Adrenal gland (tissue), 12 donors: ENCODE data around the gene OSGEP. TPM values are rescaled to one million over a fixed set of nuclear protein-coding genes. Genes with fewer than 3 reads are reported as not detected.
A peak's percentile ranks its signal among the peaks of the same experiment; 100 is the strongest.

Source experiments
- DNase-seq, 7 donors: peaks; one replicate each; pipeline ENCODE4 v3.0.0-alpha.2; 2019 to 2020
- H3K27ac ChIP-seq, 5 donors: fragments of 200-600 bp; sonication (generic) in 4 of 5; 1 replicate in 3 of 5; 2 replicates in 2 of 5; pipeline versions ENCODE4 v1.5.1 to v1.8.0; 2016 to 2020; ENCODE audit warnings: mild to moderate bottlenecking in 1 of 5
- H3K27me3 ChIP-seq: fragments of 200-600 bp; 2 replicates; pipeline ENCODE4 v1.8.0; 2021
- H3K36me3 ChIP-seq, 2 donors: fragments of 200-600 bp; replicated peaks in 1 of 2; 1 replicate in 1 of 2; 2 replicates in 1 of 2; pipeline versions ENCODE4 v1.5.1 to v1.8.0; 2018 to 2022
- H3K4me1 ChIP-seq, 2 donors: fragments of 200-600 bp; replicated peaks in 1 of 2; 1 replicate in 1 of 2; 2 replicates in 1 of 2; pipeline versions ENCODE4 v1.5.1 to v1.8.0; 2018 to 2021
- H3K4me3 ChIP-seq, 4 donors: fragments of 200-600 bp; sonication (generic) in 3 of 4; one replicate each; pipeline ENCODE4 v1.5.1; 2016 to 2018
- H3K9me3 ChIP-seq, 3 donors: fragments of 200-600 bp; sonication (generic) in 1 of 3; replicated peaks in 1 of 3; 1 replicate in 2 of 3; 2 replicates in 1 of 3; pipeline versions ENCODE4 v1.5.1 to v1.8.0; 2016 to 2021
- POLR2A ChIP-seq, 2 donors: fragments of 450-650 bp; IDR thresholded peaks; one replicate each; pipeline ENCODE4 v1.6.1; 2017; ENCODE audit warnings: antibody characterized with exemption in 2 of 2, mild to moderate bottlenecking in 2 of 2, moderate library complexity in 1 of 2
- WGBS, 4 donors: extraction: QIAGEN DNeasy Blood & Tissue Kit in 2 of 4; methylation state at CpG; one replicate each; pipeline versions ENCODE4 v1.1.5 to v1.1.7; 2013 to 2017; 5-methylcytosine and 5-hydroxymethylcytosine counted together
- intact Hi-C, 2 donors: fragments of 100-400 bp; cut with DNase I; formaldehyde crosslinking; loops; one replicate each; pipeline versions ENCODE4 v1.14.1 to v1.15.0; 2022 to 2023
- polyA plus RNA-seq, 3 donors: library from polyadenylated mRNA; stranded (reverse); fragments of 200-250 nt in 2 of 3; fragments of 350-450 nt in 1 of 3; fragmentation: Illumina TruSeq in 1 of 3; extraction: RNeasy Lipid Tissue Mini Kit (QIAGEN cat#74804) in 1 of 3; gene quantifications; one replicate each; pipeline ENCODE4 v1.2.3, GENCODE V29; 2013 to 2014
- total RNA-seq, 9 donors: library from RNA; depleted of rRNA in 4 of 9; stranded (reverse); fragments of >200 nt in 4 of 9; fragments of 120-200 nt in 1 of 9; fragmentation: NEBNext Ultra II Directional in 1 of 9; extraction: Animal tissue kit (Norgen Biotek cat#: 25700) in 1 of 9; gene quantifications; one replicate each; pipeline versions ENCODE4 v1.1.0 to v1.2.4, GENCODE V29; 2013 to 2023
- TF ChIP-seq, protein P1 (sequence below), 6 experiments: fragments of 450-650 bp in 4 of 6; fragments of 200-600 bp in 2 of 6; sonication (generic) in 1 of 6; IDR thresholded peaks; 1 replicate in 5 of 6; 2 replicates in 1 of 6; pipeline versions ENCODE4 v1.5.1 to v1.8.0; 2016 to 2021; ENCODE audit warnings: antibody characterized with exemption in 6 of 6, mild to moderate bottlenecking in 2 of 6, moderate library complexity in 1 of 6
- donor health status: healthy with polysubstance abuse.
- donor health status: Bipolar disorder and iron deficiency.
- donor health status: DM: yes; HTN: yes; CAD: no.
- donor health status: DM: no; HTN: no; CAD: no.
- donor health status: DM: no; HTN: no; CAD: no.
- donor health status: DM: yes; HTN: yes; CAD: no.

The OSGEP gene
- total and polyA plus RNA-seq, 12 donors, result 25.0 to 102 (median 37.5) TPM

DNA sequence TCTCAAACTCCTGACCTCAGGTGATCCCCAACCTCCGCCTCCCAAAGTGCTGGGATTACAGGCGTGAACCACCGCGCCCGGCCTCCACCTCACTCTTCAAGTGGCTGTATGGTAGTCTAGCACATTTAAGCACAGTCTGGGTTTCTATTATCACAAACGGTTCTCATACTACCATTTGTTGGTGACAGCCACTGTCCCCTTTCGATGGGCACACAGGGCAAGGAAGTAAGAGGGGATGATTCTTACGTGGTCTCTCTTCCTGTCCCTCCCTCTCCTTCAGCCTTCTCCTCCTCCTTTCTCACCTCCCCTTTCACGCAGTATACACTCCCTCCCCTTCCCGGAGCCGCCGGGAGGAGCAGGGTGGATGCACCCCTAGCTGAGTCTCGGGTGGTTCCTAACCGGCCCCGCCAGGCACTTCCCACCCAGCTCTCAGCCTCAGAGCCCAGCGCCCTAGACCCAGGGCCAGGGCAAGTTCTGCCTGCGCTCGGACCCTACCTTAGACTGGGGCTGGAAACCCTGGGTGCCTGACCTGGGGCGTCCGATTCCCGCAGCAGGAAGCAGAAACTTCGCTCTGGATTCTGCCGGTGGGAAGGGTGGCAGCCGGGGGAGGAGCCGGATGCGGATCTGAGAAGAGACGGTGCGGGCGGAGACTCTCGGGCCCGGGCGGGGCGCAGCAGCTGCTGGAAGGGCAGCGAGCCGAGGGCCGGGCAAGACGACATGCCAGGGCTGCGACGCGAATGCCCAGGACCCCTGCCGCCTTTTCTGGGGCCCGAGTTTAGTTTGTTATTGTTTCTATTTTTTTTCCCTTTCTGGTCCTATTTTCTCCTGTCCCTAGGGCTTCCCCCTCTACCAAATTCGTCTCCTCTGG is 41.5 kb downstream of the OSGEP start, which contains the start of gene TEP1:
Gene TEP1, minus strand, starts transcription at position 626 of the 868 bp plus-strand sequence. CDS start 5,062 bp downstream, outside the sequence.
- Histone ChIP-seq H3K9me3 (no peaks in the 10 kb centered on the region), H3K27ac (peak within 1 kb of the TSS; percentile 90 to 99 (median 94)), H3K4me3 (peak within 1 kb of the TSS; percentile 65 to 95 (median 84)), H3K4me1 (peaks cover 6 to 24% of the 10 kb centered on the region in 2 donors), H3K27me3 (no peaks in the 10 kb centered on the region), H3K36me3 (peaks cover 0 to 5% of the 10 kb centered on the region in 2 donors)
- peak; percentile 85 to 94 (median 92) for DNase-seq
- 0% methylated on average over 34 to 43 of the region's 43 CpGs for WGBS, 4 donors
- TF ChIP-seq, protein P1, sequence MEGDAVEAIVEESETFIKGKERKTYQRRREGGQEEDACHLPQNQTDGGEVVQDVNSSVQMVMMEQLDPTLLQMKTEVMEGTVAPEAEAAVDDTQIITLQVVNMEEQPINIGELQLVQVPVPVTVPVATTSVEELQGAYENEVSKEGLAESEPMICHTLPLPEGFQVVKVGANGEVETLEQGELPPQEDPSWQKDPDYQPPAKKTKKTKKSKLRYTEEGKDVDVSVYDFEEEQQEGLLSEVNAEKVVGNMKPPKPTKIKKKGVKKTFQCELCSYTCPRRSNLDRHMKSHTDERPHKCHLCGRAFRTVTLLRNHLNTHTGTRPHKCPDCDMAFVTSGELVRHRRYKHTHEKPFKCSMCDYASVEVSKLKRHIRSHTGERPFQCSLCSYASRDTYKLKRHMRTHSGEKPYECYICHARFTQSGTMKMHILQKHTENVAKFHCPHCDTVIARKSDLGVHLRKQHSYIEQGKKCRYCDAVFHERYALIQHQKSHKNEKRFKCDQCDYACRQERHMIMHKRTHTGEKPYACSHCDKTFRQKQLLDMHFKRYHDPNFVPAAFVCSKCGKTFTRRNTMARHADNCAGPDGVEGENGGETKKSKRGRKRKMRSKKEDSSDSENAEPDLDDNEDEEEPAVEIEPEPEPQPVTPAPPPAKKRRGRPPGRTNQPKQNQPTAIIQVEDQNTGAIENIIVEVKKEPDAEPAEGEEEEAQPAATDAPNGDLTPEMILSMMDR (IDR thresholded peaks at IDR 0.05), result peak in 2 of 6 experiments; percentile 9 to 23
- TF ChIP-seq POLR2A (IDR thresholded peaks at IDR 0.05), result peak; percentile 71 to 90
- intact Hi-C loops, result no loop called here

DNA sequence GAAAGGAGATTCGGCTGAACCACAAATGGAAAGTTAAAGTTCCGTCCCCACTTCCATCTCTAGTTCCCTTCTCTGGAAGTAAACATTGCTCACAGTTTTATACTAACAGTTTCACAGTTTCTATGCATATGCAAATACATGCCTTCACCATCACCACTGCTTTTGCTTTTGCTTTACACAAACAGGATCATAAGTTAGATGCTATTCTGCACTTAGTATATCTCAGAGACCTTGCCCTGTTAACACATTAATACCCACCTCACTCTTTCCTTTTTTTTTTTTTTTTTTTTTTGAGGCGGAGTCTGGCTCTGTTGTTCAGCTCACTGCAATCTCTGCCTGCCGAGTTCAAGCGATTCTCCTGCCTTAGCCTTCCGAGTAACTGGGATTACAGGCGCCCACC is 42.2 kb downstream of the OSGEP start:
- TF ChIP-seq, protein P1 (IDR thresholded peaks at IDR 0.05), result no peak
- no peak for TF ChIP-seq POLR2A (IDR thresholded peaks at IDR 0.05)
- intact Hi-C loops, result no loop called here
- Histone ChIP-seq H3K4me3 (peak overlapping the region in 3 of 4 donors; percentile 65 to 95 (median 86)), H3K9me3 (no peaks in the 10 kb centered on the region), H3K36me3 (peaks cover 0 to 12% of the 10 kb centered on the region in 2 donors), H3K27me3 (no peaks in the 10 kb centered on the region), H3K4me1 (peaks cover 6 to 24% of the 10 kb centered on the region in 2 donors), H3K27ac (peak overlapping the region in 4 of 5 donors; percentile 90 to 98 (median 92))
- WGBS, 4 donors, result 0 to 1% (median 1%) methylated on average over 7 of the region's 7 CpGs
- no peak for DNase-seq

DNA sequence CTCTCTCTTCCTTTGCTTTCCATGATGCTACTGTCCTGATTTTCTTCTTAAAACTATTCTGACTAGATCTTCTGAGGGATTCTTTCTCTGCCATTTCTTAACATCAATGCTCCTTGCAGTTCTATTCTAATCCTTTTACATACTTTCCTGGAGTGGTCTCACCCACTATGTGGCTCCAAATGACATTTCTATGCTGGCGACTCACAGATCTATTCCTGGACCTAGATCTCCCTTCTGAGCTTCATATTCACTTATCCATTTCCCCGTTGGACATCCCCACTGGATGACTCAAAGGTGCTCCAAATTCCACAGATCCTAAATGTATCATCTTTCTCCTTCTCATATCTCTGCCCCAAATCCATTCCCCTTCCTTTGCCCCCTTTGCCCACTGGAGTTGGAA is 45.4 kb downstream of the OSGEP start:
- intact Hi-C loops, result loop anchor here (10.0 kb wide), 2 partner anchors 54 to 196 kb away; no protein-coding TSS in a partner anchor
- Histone ChIP-seq H3K9me3 (no peaks in the 10 kb centered on the region), H3K36me3 (peaks cover 0 to 43% of the 10 kb centered on the region in 2 donors), H3K4me3 (no peak overlapping the region), H3K4me1 (peaks cover 6 to 22% of the 10 kb centered on the region in 2 donors), H3K27me3 (no peaks in the 10 kb centered on the region), H3K27ac (no peak overlapping the region)
- peak in 1 of 7 donors; percentile 23 for DNase-seq
- no peak for TF ChIP-seq POLR2A (IDR thresholded peaks at IDR 0.05)
- TF ChIP-seq, protein P1 (IDR thresholded peaks at IDR 0.05), result no peak
- 67 to 87% (median 84%) methylated on average over 2 of the region's 2 CpGs for WGBS, 4 donors

DNA sequence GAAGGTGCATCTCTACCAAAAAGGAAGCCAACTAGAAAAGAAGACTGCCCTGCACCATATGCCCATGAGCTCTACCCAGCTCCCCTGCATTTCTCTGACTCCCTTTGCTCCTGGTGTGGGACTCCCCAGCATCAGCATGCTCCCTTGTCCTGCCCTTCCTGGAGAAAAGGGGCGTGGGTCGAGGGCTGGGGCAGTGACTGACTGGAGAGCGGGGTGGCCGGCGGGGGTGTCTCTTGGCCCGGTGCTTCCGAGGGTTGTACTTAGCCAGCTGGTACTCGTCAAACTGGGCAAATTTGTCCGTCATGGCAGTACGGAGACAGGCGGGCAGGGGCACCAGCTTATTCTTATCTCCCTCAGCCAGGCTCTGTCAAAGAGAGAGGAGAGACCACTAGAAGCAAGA is 51.1 kb downstream of the OSGEP start:
- TF ChIP-seq, protein P1 (IDR thresholded peaks at IDR 0.05), result no peak
- no peak overlapping the region for H3K4me3 ChIP-seq
- WGBS, 4 donors, result 94 to 97% (median 96%) methylated on average over 11 of the region's 11 CpGs
- H3K9me3 ChIP-seq, result no peaks in the 10 kb centered on the region
- H3K36me3 ChIP-seq, result peaks cover 0 to 89% of the 10 kb centered on the region in 2 donors
- intact Hi-C loops, result loop anchor here (10.0 kb wide), 2 partner anchors 49 to 201 kb away; no protein-coding TSS in a partner anchor
- no peak overlapping the region for H3K27ac ChIP-seq
- no peaks in the 10 kb centered on the region for H3K4me1 ChIP-seq
- no peaks in the 10 kb centered on the region for H3K27me3 ChIP-seq
- DNase-seq, result peak in 1 of 7 donors; percentile 7
